H1 (cell line): ENCODE results near the gene ZNF148. TPM values are rescaled to one million over a fixed set of nuclear protein-coding genes. Genes with fewer than 3 reads are reported as not detected.

Experiments
- RBBP5 ChIP-seq: IDR thresholded peaks from 2 replicates; pipeline ENCODE4 v1.7.1; 2012; ENCODE audit warnings: low read depth, mild to moderate bottlenecking, inconsistent platforms, low read length, moderate library complexity, borderline replicate concordance
- polyA plus RNA-seq, 7 experiments: library from polyadenylated mRNA; depleted of rRNA in 3 of 7; stranded (reverse) in 5 of 7; unstranded in 2 of 7; fragments of >200 nt in 5 of 7; fragments of 200-250 nt in 2 of 7; gene quantifications; 1 replicate in 5 of 7; 2 replicates in 1 of 7; 4 replicates in 1 of 7; pipeline versions ENCODE4 v1.2.1 to v1.2.3, GENCODE V29; 2011 to 2013; ENCODE audit warnings: missing spikeins in 2 of 7, mixed read lengths in 2 of 7
- total RNA-seq: library from RNA; stranded (reverse); fragmentation: NEBNext Ultra II Directional; extraction: Animal tissue kit (Norgen Biotek cat#: 25700); gene quantifications from 2 replicates; pipeline ENCODE4 v1.2.1, GENCODE V29; 2021
- TF ChIP-seq, protein P1 (sequence below): fragments of 300-600 bp; sonication (generic); IDR thresholded peaks from 2 replicates; pipeline ENCODE4 v1.7.1; 2012; ENCODE audit warnings: low read length, moderate library complexity, mild to moderate bottlenecking, inconsistent platforms; ENCODE audit not compliant: insufficient replicate concordance

The ZNF148 gene
- total and polyA plus RNA-seq, 2 of the 8 experiments (the other 6 are each of a cell fraction or from before 2014, with no cell fraction given) = 3.7 to 22.6 TPM

- TF ChIP-seq, protein P1, sequence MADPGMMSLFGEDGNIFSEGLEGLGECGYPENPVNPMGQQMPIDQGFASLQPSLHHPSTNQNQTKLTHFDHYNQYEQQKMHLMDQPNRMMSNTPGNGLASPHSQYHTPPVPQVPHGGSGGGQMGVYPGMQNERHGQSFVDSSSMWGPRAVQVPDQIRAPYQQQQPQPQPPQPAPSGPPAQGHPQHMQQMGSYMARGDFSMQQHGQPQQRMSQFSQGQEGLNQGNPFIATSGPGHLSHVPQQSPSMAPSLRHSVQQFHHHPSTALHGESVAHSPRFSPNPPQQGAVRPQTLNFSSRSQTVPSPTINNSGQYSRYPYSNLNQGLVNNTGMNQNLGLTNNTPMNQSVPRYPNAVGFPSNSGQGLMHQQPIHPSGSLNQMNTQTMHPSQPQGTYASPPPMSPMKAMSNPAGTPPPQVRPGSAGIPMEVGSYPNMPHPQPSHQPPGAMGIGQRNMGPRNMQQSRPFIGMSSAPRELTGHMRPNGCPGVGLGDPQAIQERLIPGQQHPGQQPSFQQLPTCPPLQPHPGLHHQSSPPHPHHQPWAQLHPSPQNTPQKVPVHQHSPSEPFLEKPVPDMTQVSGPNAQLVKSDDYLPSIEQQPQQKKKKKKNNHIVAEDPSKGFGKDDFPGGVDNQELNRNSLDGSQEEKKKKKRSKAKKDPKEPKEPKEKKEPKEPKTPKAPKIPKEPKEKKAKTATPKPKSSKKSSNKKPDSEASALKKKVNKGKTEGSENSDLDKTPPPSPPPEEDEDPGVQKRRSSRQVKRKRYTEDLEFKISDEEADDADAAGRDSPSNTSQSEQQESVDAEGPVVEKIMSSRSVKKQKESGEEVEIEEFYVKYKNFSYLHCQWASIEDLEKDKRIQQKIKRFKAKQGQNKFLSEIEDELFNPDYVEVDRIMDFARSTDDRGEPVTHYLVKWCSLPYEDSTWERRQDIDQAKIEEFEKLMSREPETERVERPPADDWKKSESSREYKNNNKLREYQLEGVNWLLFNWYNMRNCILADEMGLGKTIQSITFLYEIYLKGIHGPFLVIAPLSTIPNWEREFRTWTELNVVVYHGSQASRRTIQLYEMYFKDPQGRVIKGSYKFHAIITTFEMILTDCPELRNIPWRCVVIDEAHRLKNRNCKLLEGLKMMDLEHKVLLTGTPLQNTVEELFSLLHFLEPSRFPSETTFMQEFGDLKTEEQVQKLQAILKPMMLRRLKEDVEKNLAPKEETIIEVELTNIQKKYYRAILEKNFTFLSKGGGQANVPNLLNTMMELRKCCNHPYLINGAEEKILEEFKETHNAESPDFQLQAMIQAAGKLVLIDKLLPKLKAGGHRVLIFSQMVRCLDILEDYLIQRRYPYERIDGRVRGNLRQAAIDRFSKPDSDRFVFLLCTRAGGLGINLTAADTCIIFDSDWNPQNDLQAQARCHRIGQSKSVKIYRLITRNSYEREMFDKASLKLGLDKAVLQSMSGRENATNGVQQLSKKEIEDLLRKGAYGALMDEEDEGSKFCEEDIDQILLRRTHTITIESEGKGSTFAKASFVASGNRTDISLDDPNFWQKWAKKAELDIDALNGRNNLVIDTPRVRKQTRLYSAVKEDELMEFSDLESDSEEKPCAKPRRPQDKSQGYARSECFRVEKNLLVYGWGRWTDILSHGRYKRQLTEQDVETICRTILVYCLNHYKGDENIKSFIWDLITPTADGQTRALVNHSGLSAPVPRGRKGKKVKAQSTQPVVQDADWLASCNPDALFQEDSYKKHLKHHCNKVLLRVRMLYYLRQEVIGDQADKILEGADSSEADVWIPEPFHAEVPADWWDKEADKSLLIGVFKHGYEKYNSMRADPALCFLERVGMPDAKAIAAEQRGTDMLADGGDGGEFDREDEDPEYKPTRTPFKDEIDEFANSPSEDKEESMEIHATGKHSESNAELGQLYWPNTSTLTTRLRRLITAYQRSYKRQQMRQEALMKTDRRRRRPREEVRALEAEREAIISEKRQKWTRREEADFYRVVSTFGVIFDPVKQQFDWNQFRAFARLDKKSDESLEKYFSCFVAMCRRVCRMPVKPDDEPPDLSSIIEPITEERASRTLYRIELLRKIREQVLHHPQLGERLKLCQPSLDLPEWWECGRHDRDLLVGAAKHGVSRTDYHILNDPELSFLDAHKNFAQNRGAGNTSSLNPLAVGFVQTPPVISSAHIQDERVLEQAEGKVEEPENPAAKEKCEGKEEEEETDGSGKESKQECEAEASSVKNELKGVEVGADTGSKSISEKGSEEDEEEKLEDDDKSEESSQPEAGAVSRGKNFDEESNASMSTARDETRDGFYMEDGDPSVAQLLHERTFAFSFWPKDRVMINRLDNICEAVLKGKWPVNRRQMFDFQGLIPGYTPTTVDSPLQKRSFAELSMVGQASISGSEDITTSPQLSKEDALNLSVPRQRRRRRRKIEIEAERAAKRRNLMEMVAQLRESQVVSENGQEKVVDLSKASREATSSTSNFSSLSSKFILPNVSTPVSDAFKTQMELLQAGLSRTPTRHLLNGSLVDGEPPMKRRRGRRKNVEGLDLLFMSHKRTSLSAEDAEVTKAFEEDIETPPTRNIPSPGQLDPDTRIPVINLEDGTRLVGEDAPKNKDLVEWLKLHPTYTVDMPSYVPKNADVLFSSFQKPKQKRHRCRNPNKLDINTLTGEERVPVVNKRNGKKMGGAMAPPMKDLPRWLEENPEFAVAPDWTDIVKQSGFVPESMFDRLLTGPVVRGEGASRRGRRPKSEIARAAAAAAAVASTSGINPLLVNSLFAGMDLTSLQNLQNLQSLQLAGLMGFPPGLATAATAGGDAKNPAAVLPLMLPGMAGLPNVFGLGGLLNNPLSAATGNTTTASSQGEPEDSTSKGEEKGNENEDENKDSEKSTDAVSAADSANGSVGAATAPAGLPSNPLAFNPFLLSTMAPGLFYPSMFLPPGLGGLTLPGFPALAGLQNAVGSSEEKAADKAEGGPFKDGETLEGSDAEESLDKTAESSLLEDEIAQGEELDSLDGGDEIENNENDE = no peak
- TF ChIP-seq RBBP5 = no peak
Observed at GRCh38 chr3:125414669-125415068, 39.5 kb upstream of the ZNF148 start (continued).
